H1 (cell line): ENCODE measurements around the gene ETV4. TPM values are rescaled to one million over a fixed set of nuclear protein-coding genes. Genes with fewer than 3 reads are reported as not detected.

Experiments used
- BRCA1 ChIP-seq: IDR thresholded peaks from 2 replicates; pipeline ENCODE4 v1.6.1; 2012; ENCODE audit warnings: low read depth, low read length, improper control_type of control experiment
- E2F6 ChIP-seq: IDR thresholded peaks from 2 replicates; pipeline ENCODE4 v1.6.1; 2012; ENCODE audit warnings: inconsistent platforms
- MAFK ChIP-seq: IDR thresholded peaks from 2 replicates; pipeline ENCODE4 v1.6.1; 2012; ENCODE audit warnings: low read depth, mild to moderate bottlenecking, improper control_type of control experiment, low read length
- RXRA ChIP-seq: IDR thresholded peaks from 2 replicates; pipeline ENCODE4 v1.6.1; 2011; ENCODE audit warnings: low read depth, mild to moderate bottlenecking, low read length, moderate library complexity; ENCODE audit not compliant: insufficient read depth
- TBP ChIP-seq: IDR thresholded peaks from 2 replicates; pipeline ENCODE4 v1.6.1; 2011; ENCODE audit warnings: low read depth, low read length, improper control_type of control experiment
- polyA plus RNA-seq, 7 experiments: library from polyadenylated mRNA; depleted of rRNA in 3 of 7; stranded (reverse) in 5 of 7; unstranded in 2 of 7; fragments of >200 nt in 5 of 7; fragments of 200-250 nt in 2 of 7; gene quantifications; 1 replicate in 5 of 7; 2 replicates in 1 of 7; 4 replicates in 1 of 7; pipeline versions ENCODE4 v1.2.1 to v1.2.3, GENCODE V29; 2011 to 2013; ENCODE audit warnings: missing spikeins in 2 of 7, mixed read lengths in 2 of 7
- total RNA-seq: library from RNA; stranded (reverse); fragmentation: NEBNext Ultra II Directional; extraction: Animal tissue kit (Norgen Biotek cat#: 25700); gene quantifications from 2 replicates; pipeline ENCODE4 v1.2.1, GENCODE V29; 2021

Gene ETV4
- total and polyA plus RNA-seq, 2 of the 8 experiments (the other 6 are each of a cell fraction or from before 2014, with no cell fraction given), result 75.2 to 143 TPM

DNA sequence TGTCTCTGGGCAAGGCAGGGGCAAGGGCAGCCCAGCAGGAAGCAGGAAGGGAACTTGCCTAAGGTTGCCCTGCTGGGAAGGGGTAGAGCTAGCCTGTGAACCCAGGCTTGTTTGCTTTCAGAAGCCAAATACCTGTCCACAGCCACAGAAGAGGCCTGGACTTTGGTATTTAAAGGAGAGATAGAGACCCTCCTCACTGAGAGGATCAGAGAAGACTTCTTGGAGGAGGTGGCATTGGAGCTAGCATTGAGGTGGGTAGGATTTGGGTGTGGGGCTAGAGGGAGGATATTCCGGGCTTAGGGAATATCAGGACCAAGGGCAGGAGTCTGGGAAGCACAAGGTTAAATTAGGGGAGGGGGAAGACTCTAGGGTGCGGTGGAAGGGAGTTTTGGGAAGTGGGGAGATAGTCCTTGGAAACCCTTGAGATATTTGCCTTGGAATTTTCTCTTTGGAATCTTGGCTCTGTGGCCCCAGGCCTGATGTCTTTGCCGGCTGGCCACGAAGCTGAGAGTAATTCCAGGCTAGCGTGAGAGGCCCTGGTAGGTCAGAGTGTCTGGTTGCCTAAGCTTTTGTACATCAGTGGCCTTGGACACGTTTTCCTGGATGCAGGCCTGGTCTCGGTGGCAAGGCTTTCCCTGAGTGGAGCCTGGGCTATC is 13.1 kb upstream of the ETV4 start (continued):
- TF ChIP-seq MAFK (no peak), RXRA (no peak), BRCA1 (no peak), TBP (no peak), E2F6 (no peak)
